Hypothalamus (tissue), 51 donors: Measurements from ENCODE around the gene OSBPL10.

Experiments used
- DNase-seq, 51 donors: peaks; one replicate each; lab custom pipeline; 2025; lab: John Stamatoyannopoulos, UW

Gene OSBPL10

DNA sequence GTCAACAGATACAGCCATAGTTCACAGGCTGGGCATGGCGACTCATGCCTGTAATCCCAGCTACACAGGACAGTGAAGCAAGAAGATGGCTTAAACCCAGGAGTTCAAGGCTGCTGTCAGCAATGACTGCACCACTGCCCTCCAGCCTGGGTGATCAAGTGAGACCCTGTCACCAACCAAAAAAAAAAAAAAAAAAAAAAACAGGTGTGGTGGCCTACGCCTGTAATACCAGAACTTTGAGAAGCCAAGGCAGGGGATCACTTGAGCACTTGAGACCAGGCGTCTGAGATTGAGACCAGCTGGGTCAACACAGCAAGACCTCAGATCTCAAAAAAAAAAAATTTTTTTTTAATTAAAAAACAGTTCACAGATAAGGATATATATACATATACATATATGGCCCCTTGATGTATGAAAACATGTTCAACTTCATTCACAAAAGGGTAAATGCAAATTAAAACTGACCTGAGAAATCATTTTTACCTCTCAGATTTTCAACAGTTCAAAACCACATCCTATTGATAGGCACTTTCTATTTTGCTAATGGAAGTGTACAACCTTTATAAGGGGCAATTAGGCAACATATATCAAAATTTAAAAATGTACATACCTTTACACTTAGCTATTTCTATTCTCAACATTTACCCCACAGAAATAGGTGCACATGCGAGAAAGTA, 51.1 kb downstream of the OSBPL10 start:
- no peak for DNase-seq

DNA sequence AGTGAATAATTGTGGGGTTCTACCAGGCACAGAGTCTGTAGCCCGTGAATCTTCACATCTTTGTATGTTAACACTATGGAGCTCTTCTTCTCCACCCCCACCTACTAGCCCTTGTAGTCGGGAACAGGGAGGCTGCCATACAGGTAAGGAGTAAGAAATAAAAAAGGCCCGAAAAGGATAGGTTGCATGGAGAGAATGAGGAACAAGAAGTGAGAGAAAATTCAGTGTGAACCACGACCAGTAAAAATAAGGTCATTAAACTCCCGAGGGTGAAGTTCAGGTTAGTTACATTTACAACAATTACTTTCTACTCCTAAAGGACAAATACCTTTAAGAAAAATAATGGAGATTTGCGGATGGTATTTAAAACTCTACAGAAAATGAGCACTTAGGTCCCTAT, 53.3 kb downstream of the OSBPL10 start:
- no peak for DNase-seq

DNA sequence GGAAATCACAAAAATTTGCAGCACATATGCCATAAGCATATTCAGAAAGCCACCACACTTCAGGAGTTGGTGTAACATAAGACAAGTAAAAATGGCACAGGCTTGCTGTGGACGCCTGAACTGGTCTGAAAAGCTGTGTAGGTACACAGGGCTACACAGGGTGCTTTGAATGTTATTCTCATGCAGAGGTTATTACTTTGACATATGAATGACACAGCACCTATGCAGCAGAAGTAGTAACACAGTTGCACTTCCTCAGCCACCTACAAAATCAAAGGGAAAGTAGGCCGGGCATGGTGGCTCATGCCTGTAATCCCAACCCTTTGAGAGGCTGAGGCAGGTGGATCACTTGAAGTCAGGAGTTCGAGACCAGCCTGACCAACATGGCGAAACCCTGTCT, 54.5 kb downstream of the OSBPL10 start:
- no peak for DNase-seq

DNA sequence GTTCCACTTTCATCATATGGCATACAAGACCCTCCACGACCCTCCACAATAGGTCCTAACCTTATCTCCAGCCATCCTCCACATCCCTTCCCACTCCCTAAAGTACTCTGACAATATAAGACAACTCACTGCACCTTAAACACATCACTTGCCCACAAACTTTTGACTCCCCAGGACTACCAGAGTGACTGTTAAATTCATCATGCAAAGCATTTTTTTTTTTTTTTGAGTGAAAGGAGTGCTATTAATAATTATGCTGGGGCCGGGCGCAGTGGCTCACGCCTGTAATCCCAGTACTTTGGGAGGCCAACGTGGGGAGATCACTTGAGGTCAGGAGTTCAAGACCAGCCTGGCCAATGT, 55.8 kb downstream of the OSBPL10 start:
- no peak for DNase-seq

DNA sequence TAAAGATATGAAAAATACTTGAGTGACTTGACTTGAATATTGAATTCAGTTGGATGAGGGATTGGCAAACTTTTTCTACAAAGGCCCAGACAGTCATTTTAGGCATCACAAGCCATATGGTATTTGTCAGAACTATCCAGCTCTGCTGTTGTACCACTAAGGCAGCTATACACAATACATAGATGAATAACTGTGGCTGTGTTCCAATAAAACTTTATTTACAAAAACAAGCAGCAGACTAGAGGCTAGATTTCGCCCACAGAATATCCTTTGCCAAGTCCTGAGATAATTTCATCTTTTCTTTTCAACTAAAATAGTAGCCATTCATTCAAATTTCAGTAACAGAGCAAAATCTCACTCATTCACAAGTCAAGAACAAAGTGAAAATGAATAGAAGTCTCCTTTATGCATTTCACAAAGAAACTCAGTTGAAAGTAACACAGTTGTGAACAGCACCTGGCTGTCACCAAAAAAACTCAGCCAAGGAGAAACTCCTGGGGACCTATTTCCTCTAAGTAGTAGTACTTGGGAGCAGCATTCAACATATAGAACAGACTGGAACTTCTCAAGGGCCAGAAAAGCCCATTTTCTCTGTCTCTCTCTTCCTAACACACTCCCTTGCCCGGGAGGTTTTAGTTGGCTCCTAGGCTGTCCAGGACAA, 56.3 kb downstream of the OSBPL10 start:
- DNase-seq, result no peak

DNA sequence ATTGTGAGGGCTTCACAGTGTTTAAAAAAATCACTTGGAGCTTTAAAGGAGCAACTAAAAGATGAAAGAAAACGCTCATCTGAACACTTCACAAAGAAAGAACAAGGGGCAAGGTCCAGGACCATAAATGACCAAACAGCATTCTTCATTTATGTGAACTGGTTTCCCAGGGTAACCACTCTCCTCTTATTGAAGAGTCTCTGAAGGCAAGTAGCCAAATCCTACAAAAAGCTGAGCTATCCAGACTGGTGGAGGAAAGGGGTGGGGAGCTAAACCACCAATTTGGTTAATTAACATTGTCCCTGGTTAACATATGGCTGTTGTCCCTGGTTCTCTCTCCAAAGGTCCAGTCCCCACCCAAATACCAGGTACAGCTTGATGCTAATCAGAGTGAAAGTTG, 58.1 kb downstream of the OSBPL10 start:
- peak in 1 of 51 donors; percentile 5 for DNase-seq

DNA sequence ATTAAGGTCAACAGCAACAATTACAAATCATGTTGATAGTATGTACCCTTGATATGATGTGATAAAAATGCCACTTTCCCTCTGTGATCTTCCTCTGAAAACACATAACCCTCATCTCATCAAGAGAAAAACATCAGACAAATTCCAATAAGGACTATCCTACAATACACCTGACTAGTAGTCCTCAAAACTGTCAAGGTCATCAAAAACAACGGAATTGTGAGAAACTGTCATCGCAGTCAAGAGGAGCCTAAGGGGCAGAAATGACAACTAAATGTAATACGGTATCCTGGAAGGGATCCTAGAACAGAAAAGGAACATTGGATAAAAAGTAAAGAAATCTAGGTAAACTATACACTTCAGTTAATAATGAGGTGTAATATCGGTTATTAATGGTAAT, 59.2 kb downstream of the OSBPL10 start:
- DNase-seq, result no peak

DNA sequence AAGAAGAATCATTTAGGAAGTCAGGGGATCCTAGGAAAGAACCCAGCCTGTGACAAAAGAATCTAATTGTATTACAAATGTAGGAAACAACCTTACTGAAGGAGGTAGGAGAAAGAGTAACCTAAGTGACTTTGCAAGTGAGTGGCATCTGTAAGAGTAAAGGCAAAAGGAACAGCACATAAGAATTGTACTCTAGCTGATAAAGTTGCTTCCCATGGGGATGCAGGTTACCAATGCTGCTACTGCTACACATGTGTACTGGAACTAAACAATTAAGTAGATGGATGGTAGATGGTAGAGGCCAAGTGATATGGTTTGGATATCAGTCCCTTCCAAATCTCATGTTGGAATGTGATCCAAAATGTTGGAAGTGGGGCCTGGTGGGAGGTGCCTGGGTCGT, 60.8 kb downstream of the OSBPL10 start:
- no peak for DNase-seq

DNA sequence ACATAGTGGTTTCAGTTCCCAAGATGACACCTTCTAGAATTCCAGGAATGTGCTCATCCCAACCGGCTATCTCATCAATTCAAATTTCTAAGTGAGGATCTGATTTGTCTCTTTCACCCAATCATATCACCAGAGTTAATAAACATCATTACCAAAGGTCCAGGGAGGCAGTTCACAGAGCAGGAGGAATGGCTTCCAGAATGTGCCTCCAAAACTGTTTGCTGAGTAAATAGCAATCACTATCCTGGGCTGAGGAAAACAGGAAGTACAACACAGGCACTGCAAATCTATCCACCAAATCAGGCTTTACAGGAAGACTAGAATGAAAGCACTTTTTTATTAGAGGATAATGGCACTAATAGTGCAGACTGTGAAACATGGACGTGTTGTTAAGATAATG, 61.5 kb downstream of the OSBPL10 start:
- no peak for DNase-seq

DNA sequence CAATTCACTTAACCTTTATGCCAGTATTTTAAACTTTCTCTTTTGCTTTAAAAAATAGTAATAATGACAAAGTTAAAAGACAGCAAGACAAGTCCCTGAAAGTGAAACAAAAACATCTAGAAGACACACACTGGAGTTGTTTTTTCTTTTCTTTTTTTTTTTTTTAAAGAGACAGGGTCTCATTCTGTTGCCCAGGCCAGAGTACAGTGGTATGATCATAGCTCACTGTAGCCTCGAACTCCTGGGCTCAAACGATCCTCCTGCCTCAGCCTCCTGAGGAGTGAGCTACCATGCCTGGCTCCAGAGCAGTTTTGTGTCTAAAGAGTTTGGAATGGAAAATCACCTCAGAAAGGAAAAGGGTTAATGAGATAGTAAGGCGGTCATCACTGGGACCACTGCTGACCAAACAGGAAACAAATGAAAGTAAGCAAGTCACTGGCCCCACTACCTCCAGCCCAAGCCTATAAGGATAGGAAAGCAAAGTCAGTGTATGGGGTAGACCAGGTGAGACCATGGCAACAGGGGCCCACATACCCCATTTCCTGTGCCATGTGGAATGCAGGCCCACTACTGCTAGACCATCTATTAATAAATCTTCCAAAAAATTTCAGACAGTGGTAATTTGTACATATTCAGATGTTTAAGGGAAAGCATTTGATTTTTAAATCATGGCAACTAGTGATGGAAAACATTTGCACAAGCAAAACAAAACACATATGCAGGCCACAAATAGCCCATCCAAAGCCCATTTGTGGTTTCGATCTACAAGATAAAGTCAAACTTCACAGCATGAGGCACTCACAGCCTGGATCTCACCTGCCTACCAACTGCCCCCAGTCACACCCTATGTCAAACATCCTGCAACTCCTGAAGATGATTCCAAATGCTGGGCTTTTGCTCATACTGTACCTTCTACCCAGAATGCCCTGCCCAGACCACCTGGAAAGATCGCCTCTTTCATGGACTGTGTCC, 62.6 kb downstream of the OSBPL10 start:
- no peak for DNase-seq

DNA sequence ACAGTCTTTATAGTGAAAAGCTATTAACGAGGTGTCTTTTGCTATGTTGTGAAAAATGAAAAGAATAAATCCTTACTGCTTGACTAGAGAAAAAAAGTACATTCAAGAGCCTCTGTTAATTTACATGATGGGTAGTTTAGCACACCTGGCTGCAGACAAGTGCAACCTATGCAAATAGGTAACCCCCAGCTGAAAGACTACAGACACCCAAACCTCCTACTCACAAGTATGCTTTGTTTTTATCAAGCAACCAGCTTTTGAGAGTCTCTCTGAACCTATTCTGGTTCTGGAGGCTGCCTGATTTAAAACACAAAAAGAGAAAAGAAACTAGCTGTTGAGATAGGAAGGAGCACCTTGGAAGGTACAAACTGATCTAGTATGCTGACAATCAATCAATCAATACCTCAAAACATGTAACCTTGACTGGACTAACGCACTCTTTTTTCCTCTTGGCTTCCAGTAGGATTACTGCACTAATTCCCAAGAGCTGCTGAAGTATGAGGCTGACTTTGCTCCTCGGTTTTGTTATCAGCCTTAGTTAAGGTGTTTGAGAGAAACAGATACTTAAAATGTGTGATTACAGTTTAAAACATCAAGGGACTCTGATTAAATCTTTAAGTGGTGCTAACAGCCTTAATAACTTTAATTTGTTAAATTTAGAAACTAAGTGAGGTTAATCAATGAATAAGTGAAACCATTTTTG, 63.6 kb downstream of the OSBPL10 start:
- DNase-seq, result peak in 1 of 51 donors; percentile 24

DNA sequence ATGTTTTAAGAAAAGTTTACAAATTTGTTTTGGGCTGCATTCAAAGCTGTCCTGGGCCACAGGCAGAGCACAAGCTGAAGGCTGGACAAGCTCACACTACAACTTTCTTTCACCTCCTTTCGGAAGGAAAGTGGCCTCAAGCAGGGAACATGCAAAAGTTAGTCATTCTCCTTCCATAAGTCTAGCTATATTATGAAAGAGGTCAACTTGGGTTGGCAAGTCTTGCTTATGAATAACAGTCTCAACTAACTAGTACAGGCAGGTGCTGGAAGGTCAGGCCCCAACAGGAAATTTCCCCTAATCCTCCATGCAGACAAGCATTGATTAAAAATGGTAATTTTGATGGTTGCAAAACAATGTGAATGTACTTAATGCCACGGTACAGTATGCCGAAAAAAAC, 69.4 kb downstream of the OSBPL10 start:
- DNase-seq, result no peak

DNA sequence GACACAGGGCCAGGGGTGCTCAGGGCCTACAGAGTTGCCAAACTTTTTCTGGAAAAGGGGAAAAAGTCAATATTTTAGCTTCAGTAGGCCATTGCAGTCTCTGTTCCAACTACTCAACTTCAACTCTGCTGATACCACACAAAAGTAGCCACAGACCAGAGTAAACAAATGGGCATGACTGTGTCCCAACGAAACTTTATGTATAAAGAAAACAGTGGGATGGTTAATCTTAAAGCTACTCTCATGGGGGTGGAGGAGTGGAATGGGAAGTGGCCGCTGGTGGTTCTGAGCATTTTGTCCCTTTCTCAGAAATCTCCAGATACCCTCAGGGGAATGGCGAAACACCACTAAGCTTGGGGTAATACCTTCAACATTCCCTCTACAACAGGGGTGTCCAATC, 69.9 kb downstream of the OSBPL10 start:
- no peak for DNase-seq

DNA sequence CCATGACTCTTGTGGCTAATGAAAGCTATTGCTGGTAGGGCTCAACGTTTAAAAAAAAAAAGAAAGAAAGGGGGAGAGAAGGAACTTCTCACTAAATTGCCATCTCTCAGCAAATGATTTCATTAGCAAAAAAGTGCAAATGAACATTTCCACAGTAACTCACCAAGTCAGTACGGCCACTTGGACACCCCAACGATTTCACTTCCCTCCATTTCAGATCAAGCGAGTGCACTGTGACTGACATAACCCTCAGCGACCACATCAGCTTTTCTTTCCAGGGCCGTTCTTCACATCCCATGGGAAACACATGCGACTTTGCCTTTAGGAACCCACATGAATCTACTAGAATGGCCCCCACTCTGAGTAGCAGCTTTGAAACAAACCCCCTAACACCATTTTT, 71.6 kb downstream of the OSBPL10 start:
- no peak for DNase-seq

DNA sequence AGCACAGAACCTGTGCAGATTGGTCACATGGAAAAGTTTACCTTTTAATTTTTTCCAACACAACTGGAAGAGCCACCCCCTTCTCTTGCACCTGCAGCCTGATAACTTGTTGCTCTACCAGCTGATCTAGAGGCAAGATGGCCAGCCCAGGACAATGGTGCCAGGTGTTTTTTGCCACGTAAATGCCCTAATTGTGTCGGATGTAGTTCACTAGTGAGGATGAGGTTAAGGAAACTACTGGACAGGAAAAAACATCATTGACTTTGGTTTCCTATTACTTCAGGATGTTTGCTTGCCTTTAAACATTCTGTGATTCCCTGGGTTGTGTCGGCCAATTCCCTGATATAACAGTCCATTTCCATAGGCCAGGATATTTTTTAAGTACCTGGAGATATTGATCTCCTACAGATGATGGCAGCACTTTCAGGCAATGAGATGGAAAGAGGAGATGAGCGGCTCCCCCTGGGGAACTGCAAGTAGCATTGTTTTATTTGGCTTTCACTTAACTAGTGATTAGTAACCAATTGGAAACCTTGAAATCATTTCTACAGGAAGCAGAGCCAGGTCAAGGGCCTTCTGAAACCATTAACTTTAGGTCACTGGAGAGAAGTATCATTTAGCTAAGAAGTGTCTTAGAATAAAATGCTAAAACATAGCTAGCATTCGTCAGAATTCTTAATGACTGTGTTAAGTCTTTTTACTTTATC, 72.5 kb downstream of the OSBPL10 start:
- DNase-seq, result no peak

DNA sequence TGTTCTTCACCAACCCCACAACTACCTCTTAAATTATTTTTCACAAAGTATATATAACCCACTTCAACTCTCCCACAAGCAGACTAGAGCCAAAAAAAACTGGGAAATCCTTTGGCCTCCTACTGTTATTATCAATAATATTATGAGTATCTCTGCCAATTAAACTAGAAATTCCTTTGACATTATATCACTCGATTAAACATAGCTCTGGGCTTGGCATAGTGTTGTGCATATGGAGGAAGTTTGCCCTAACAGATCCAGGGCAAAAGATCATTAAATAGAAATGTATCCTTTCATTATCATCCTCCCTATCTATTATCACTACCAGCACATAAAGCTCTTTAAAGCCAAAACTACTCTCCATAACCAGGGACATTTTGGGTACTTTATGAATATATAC, 74.9 kb downstream of the OSBPL10 start:
- DNase-seq, result no peak

DNA sequence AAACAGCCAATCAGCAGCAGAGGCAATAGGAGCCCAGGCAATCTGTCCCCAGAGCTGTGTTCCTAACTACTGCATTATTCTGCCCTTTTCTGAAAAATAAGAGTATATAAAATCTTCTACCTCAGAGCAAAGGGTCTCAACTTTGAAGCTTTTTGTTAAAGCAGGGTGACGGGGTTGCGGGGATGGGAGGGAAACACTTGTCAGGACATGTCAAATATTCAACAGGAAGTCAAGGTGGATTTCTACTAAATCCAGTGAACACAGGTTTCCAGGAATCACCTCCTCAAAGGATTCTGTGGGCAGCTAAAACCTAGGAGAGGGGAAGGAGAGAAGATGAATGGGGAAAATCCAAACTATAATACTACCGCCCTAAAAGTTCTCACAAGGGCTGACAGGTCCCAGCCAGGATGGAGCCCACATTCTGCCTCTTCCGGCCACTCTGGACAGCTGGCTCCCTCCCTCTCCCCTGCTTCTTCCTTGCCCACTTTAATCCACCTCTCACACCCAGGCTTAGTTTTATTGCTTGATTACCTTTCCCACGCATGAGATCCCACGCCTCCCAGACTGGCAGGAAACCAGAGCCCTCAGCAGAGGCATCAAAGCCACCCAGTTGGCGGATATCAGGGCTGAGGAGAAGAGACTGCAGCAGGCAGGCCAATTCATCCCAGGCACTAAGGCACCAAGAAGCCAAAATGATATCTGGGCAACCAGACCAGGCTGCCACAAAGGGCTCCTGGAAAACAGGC, 77.2 kb downstream of the OSBPL10 start:
- no peak for DNase-seq

DNA sequence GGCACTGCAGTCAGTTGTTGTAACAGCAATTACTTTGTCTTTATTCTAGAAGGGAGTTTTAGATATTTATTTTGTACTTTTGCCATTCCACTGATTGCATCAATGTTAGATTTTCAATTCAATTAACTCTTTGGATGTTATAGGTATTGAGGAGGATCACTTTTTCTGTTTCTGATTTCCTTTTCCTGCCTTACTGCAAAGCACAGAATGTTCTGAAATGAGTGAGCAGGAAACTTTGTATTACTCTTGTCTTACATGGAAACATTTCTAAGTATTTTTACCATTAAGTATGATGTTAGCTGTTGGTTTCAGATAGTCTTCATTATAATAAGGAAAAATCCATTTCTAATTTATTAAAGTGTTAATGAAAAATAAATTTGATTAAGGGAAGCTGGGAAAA, 80.5 kb downstream of the OSBPL10 start:
- no peak for DNase-seq

DNA sequence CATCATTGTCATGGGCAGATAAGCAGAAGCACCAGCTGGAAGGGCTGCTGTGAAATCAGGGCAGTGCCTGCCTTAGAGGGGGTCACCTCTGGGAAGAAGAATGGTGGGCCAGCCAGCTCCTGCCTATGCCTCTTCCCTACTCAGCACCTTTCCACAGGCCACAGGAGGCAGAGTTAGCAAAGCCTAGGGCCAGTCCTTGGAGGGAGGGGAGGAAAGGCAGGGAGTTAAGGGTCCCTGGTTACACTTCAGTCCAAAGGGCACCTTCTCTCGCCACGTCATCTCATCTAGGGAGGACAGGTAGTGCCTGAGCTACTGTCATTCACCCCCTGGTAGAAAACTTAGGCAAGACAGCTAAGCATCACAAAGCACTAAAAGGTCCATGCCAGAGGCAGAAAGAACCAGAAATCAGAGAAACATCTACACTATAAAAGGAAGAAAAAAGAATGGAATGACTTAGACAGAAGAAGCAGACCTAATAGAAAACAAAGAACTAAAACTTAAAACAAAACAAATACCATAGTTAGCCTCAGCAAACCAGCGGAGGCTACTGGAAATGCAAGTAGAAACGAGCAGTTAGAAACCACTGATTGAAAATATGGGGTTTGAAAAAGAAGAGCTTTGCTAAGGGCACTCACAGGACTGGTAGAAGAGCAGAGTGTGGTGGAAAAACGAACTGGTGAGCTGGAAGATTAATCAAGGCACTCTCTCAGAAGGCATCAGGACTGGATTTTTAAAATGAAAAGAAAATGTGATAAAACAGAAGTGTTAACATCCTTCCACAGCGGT, 84.2 kb downstream of the OSBPL10 start:
- DNase-seq, result no peak
